GM12892 (cell line): Measurements from ENCODE around the gene UIMC1.

Source experiments
- DNase-seq: peaks from one replicate; pipeline ENCODE4 v3.0.0; 2011; ENCODE audit not compliant: insufficient read length
- FAIRE-seq: peaks from 2 replicates; lab custom pipeline; 2011; peaks lifted over from hg19 to GRCh38; lab: Jason Lieb, UNC
- POLR2A ChIP-seq: IDR thresholded peaks from 2 replicates; pipeline ENCODE4 v1.6.1; 2011; ENCODE audit warnings: low read depth, low read length, control low read depth
- POLR2AphosphoS5 ChIP-seq: IDR thresholded peaks from 2 replicates; pipeline ENCODE4 v1.6.1; 2011; ENCODE audit warnings: low read depth, low read length, control low read depth
- TAF1 ChIP-seq: IDR thresholded peaks from 2 replicates; pipeline ENCODE4 v1.6.1; 2011; ENCODE audit warnings: low read depth, mild to moderate bottlenecking, control low read depth, low read length, borderline replicate concordance

Gene UIMC1

GRCh38 chr5:176915906-176916305, 90.7 kb downstream of the UIMC1 start:
- no peak for TF ChIP-seq POLR2AphosphoS5
- FAIRE-seq (no peak), DNase-seq (no peak)

GRCh38 chr5:176912115-176912514, 94.5 kb downstream of the UIMC1 start:
- no peak for DNase-seq
- no peak for FAIRE-seq

GRCh38 chr5:176908675-176909368, 97.8 kb downstream of the UIMC1 start:
- TF ChIP-seq POLR2A (no peak), POLR2AphosphoS5 (no peak), TAF1 (no peak)
- no peak for FAIRE-seq

More at GRCh38 chr5:176912115-176912514, 94.5 kb downstream of the UIMC1 start:
- TF ChIP-seq TAF1 (no peak), POLR2AphosphoS5 (no peak), POLR2A (no peak)

GRCh38 chr5:176906796-176907195, 99.8 kb downstream of the UIMC1 start:
- TF ChIP-seq TAF1 (no peak), POLR2AphosphoS5 (no peak), POLR2A (no peak)
- FAIRE-seq: no peak
- DNase-seq: no peak

More at GRCh38 chr5:176908675-176909368, 97.8 kb downstream of the UIMC1 start:
- no peak for DNase-seq

GRCh38 chr5:176906126-176906525, 100.5 kb downstream of the UIMC1 start:
- TF ChIP-seq POLR2A: no peak
- no peak for TF ChIP-seq TAF1
- no peak for TF ChIP-seq POLR2AphosphoS5
- DNase-seq: no peak
- no peak for FAIRE-seq

GRCh38 chr5:176904276-176904675, 102.3 kb downstream of the UIMC1 start:
- FAIRE-seq: no peak
- no peak for TF ChIP-seq TAF1
- no peak for TF ChIP-seq POLR2A
- no peak for TF ChIP-seq POLR2AphosphoS5

GRCh38 chr5:176902911-176903664, 103.5 kb downstream of the UIMC1 start:
- FAIRE-seq (no peak), DNase-seq (no peak)
- no peak for TF ChIP-seq POLR2AphosphoS5
- TF ChIP-seq POLR2A: no peak
- no peak for TF ChIP-seq TAF1

More at GRCh38 chr5:176904276-176904675, 102.3 kb downstream of the UIMC1 start:
- DNase-seq: no peak

- FAIRE-seq (no peak), DNase-seq (no peak)
- TF ChIP-seq POLR2AphosphoS5 (peak; percentile 34; the same call in 1 of the 2 replicates), POLR2A (0 out of 2 replicates have a peak, but pooled peaks have one; percentile 35), TAF1 (no peak)
Measured at GRCh38 chr5:176902102-176902814, 104.3 kb downstream of the UIMC1 start.

GRCh38 chr5:176901260-176902101, 105.1 kb downstream of the UIMC1 start:
- FAIRE-seq (peak; percentile 69), DNase-seq (no peak)
- TF ChIP-seq POLR2AphosphoS5 (no peak), POLR2A (no peak; the same call in 1 of the 2 replicates), TAF1 (no peak)

- DNase-seq: no peak
- no peak for TF ChIP-seq TAF1
- TF ChIP-seq POLR2AphosphoS5: no peak
- TF ChIP-seq POLR2A: no peak
- FAIRE-seq: peak; percentile 40
Measured at GRCh38 chr5:176900780-176901204, 105.8 kb downstream of the UIMC1 start.
